Adrenal gland (tissue), 5 donors: ENCODE results near the gene POU2AF2.

Source experiments
- CTCF ChIP-seq, 6 experiments: fragments of 450-650 bp in 4 of 6; fragments of 200-600 bp in 2 of 6; sonication (generic) in 1 of 6; IDR thresholded peaks; 1 replicate in 5 of 6; 2 replicates in 1 of 6; pipeline versions ENCODE4 v1.5.1 to v1.8.0; 2016 to 2021; ENCODE audit warnings: antibody characterized with exemption in 6 of 6, mild to moderate bottlenecking in 2 of 6, moderate library complexity in 1 of 6
- POLR2A ChIP-seq, 2 donors: fragments of 450-650 bp; IDR thresholded peaks; one replicate each; pipeline ENCODE4 v1.6.1; 2017; ENCODE audit warnings: antibody characterized with exemption in 2 of 2, mild to moderate bottlenecking in 2 of 2, moderate library complexity in 1 of 2
- donor health status: DM: no; HTN: no; CAD: no.

GRCh38 chr11:111230122-111230465, 15.4 kb upstream of the POU2AF2 start:
- TF ChIP-seq CTCF (IDR thresholded peaks at IDR 0.05) (no peak), POLR2A (IDR thresholded peaks at IDR 0.05) (no peak)
